Measurements from ENCODE around the gene CDC42EP4.

GRCh38 chr17:73313526-73314127 is 1.8 kb upstream of the CDC42EP4 start:
- TF ChIP-seq POLR2A (IDR thresholded peaks at IDR 0.05) (no peak), POLR2AphosphoS5 (IDR thresholded peaks at IDR 0.05) (no peak)
